Mucosa of stomach (tissue), 1 donor: ENCODE results near the gene DISC1.

ENCODE experiments used
- H3K27me3 ChIP-seq: one replicate; pipeline ENCODE4 v1.7.0; 2013; ENCODE audit warnings: mild to moderate bottlenecking, low read length; ENCODE audit not compliant: control insufficient read depth, insufficient read depth
- H3K36me3 ChIP-seq: one replicate; pipeline ENCODE4 v1.7.0; 2013; ENCODE audit warnings: low read length; ENCODE audit not compliant: control insufficient read depth, insufficient read depth
- H3K4me1 ChIP-seq: one replicate; pipeline ENCODE4 v1.7.0; 2013; ENCODE audit warnings: mild to moderate bottlenecking, low read length; ENCODE audit not compliant: control insufficient read depth, insufficient read depth
- H3K4me3 ChIP-seq: one replicate; pipeline ENCODE4 v1.7.0; 2013; ENCODE audit warnings: low read length
- H3K9ac ChIP-seq: one replicate; pipeline ENCODE4 v1.7.0; 2013; ENCODE audit warnings: mild to moderate bottlenecking, low read length, moderate library complexity
- H3K9me3 ChIP-seq: one replicate; pipeline ENCODE4 v1.7.0; 2013; ENCODE audit warnings: mild to moderate bottlenecking, low read length, moderate library complexity; ENCODE audit not compliant: control insufficient read depth
- donor health status: Pancreatic carcinoma.

DISC1 gene

GRCh38 chr1:232016616-232017015 is 390.0 kb downstream of the DISC1 start:
- Histone ChIP-seq H3K4me1 (no peaks in the 10 kb centered on the region), H3K9me3 (no peaks in the 10 kb centered on the region), H3K27me3 (no peaks in the 10 kb centered on the region), H3K4me3 (no peak overlapping the region), H3K9ac (no peak overlapping the region), H3K36me3 (no peaks in the 10 kb centered on the region)

- H3K4me3 ChIP-seq, result no peak overlapping the region
- H3K36me3 ChIP-seq, result no peaks in the 10 kb centered on the region
- no peaks in the 10 kb centered on the region for H3K9me3 ChIP-seq
- H3K4me1 ChIP-seq, result no peaks in the 10 kb centered on the region
- H3K27me3 ChIP-seq, result no peaks in the 10 kb centered on the region
- H3K9ac ChIP-seq, result no peak overlapping the region
Measured at GRCh38 chr1:232017057-232017456, 390.5 kb downstream of the DISC1 start.

- Histone ChIP-seq H3K9ac (no peak overlapping the region), H3K4me3 (no peak overlapping the region), H3K4me1 (no peaks in the 10 kb centered on the region), H3K27me3 (no peaks in the 10 kb centered on the region), H3K9me3 (no peaks in the 10 kb centered on the region), H3K36me3 (no peaks in the 10 kb centered on the region)
Measured at GRCh38 chr1:232017759-232018158, 391.2 kb downstream of the DISC1 start.

- no peaks in the 10 kb centered on the region for H3K9me3 ChIP-seq
- H3K4me3 ChIP-seq, result no peak overlapping the region
- no peaks in the 10 kb centered on the region for H3K4me1 ChIP-seq
- H3K9ac ChIP-seq, result no peak overlapping the region
- H3K36me3 ChIP-seq, result no peaks in the 10 kb centered on the region
- H3K27me3 ChIP-seq, result no peaks in the 10 kb centered on the region
Measured at GRCh38 chr1:232018231-232019025, 391.8 kb downstream of the DISC1 start.

GRCh38 chr1:232019026-232019340 is 392.4 kb downstream of the DISC1 start:
- Histone ChIP-seq H3K9ac (no peak overlapping the region), H3K4me3 (no peak overlapping the region), H3K27me3 (no peaks in the 10 kb centered on the region), H3K9me3 (no peaks in the 10 kb centered on the region), H3K36me3 (no peaks in the 10 kb centered on the region), H3K4me1 (no peaks in the 10 kb centered on the region)

GRCh38 chr1:232020352-232020751 is 393.8 kb downstream of the DISC1 start:
- no peaks in the 10 kb centered on the region for H3K27me3 ChIP-seq
- H3K36me3 ChIP-seq, result no peaks in the 10 kb centered on the region
- H3K9me3 ChIP-seq, result no peaks in the 10 kb centered on the region
- no peak overlapping the region for H3K4me3 ChIP-seq
- no peaks in the 10 kb centered on the region for H3K4me1 ChIP-seq
- no peak overlapping the region for H3K9ac ChIP-seq

GRCh38 chr1:232029315-232029714 is 402.7 kb downstream of the DISC1 start:
- peaks cover 6% of the 10 kb centered on the region for H3K27me3 ChIP-seq
- H3K9me3 ChIP-seq, result no peaks in the 10 kb centered on the region
- H3K4me3 ChIP-seq, result no peak overlapping the region
- no peaks in the 10 kb centered on the region for H3K4me1 ChIP-seq
- no peak overlapping the region for H3K9ac ChIP-seq
- H3K36me3 ChIP-seq, result no peaks in the 10 kb centered on the region

GRCh38 chr1:232031156-232031555 is 404.6 kb downstream of the DISC1 start:
- peaks cover 7% of the 10 kb centered on the region for H3K27me3 ChIP-seq
- H3K4me1 ChIP-seq, result no peaks in the 10 kb centered on the region
- H3K9ac ChIP-seq, result no peak overlapping the region
- no peak overlapping the region for H3K4me3 ChIP-seq
- no peaks in the 10 kb centered on the region for H3K9me3 ChIP-seq
- no peaks in the 10 kb centered on the region for H3K36me3 ChIP-seq

GRCh38 chr1:232033285-232033684 is 406.7 kb downstream of the DISC1 start:
- H3K36me3 ChIP-seq, result no peaks in the 10 kb centered on the region
- no peak overlapping the region for H3K4me3 ChIP-seq
- no peaks in the 10 kb centered on the region for H3K4me1 ChIP-seq
- H3K27me3 ChIP-seq, result peaks cover 5% of the 10 kb centered on the region
- no peak overlapping the region for H3K9ac ChIP-seq
- H3K9me3 ChIP-seq, result no peaks in the 10 kb centered on the region

GRCh38 chr1:232034556-232034955 is 408.0 kb downstream of the DISC1 start:
- peaks cover 5% of the 10 kb centered on the region for H3K27me3 ChIP-seq
- H3K9ac ChIP-seq, result no peak overlapping the region
- H3K4me1 ChIP-seq, result no peaks in the 10 kb centered on the region
- H3K9me3 ChIP-seq, result no peaks in the 10 kb centered on the region
- H3K36me3 ChIP-seq, result no peaks in the 10 kb centered on the region
- H3K4me3 ChIP-seq, result no peak overlapping the region

- peaks cover 11% of the 10 kb centered on the region for H3K27me3 ChIP-seq
- H3K9me3 ChIP-seq, result no peaks in the 10 kb centered on the region
- no peak overlapping the region for H3K9ac ChIP-seq
- no peaks in the 10 kb centered on the region for H3K4me1 ChIP-seq
- H3K36me3 ChIP-seq, result no peaks in the 10 kb centered on the region
- no peak overlapping the region for H3K4me3 ChIP-seq
Measured at GRCh38 chr1:232036181-232036933, 409.8 kb downstream of the DISC1 start.

GRCh38 chr1:232037774-232038388 is 411.3 kb downstream of the DISC1 start:
- H3K27me3 ChIP-seq, result peaks cover 11% of the 10 kb centered on the region
- no peak overlapping the region for H3K4me3 ChIP-seq
- H3K4me1 ChIP-seq, result no peaks in the 10 kb centered on the region
- H3K36me3 ChIP-seq, result no peaks in the 10 kb centered on the region
- no peaks in the 10 kb centered on the region for H3K9me3 ChIP-seq
- H3K9ac ChIP-seq, result no peak overlapping the region
